ENCODE measurements around the gene PLXNA4.

GRCh38 chr7:132377703-132378584, 198.3 kb downstream of the PLXNA4 start:
- TF ChIP-seq POLR2A (IDR thresholded peaks at IDR 0.05; ENCODE audit: low read depth, low read length) (no peak), POLR2AphosphoS5 (IDR thresholded peaks at IDR 0.05; ENCODE audit: low read depth, low read length) (no peak), TAF1 (IDR thresholded peaks at IDR 0.05; ENCODE audit: borderline replicate concordance, low read depth, low read length) (no peak)

Measured in GM12892 (cell line).